CD4-positive, alpha-beta T cell (primary cell): ENCODE measurements around the gene EFHC2. TPM values are rescaled to one million over a fixed set of nuclear protein-coding genes. Genes with fewer than 3 reads are reported as not detected.

ENCODE experiments used
- ATAC-seq: fragments of 200-7000 bp; cut with Tn5 transposase; one replicate; pipeline ENCODE4 v1.10.0; 2022; ENCODE audit warnings: mild to moderate bottlenecking; ENCODE audit not compliant: poor library complexity
- CTCF ChIA-PET: fragments of 350-600 bp; sonication (Branson Sonifier 250); formaldehyde crosslinking; loops from one replicate; lab custom pipeline; 2021; ENCODE audit warnings: antibody characterized with exemption, inconsistent platforms; lab: Charles Lee
- POLR2A ChIA-PET: fragments of 350-600 bp; sonication (Branson Sonifier 250); formaldehyde crosslinking; loops from one replicate; lab custom pipeline; 2021; ENCODE audit warnings: antibody characterized with exemption, inconsistent platforms; lab: Charles Lee
- DNase-seq, 14 experiments: peaks; one replicate each; pipeline ENCODE4 v3.0.0-alpha.2; 2013 to 2020; ENCODE audit warnings: mixed read lengths in 2 of 14
- H3K27ac ChIP-seq, 2 donors: one replicate each; pipeline versions ENCODE4 v1.5.1 to v1.7.0; 2013; ENCODE audit warnings: low read length in 2 of 2, low read depth in 1 of 2, mild to moderate bottlenecking in 1 of 2
- H3K27me3 ChIP-seq, 2 experiments: 1 replicate in 1 of 2; 2 replicates in 1 of 2; pipeline versions ENCODE4 v1.6.1 to v1.7.0; 2013; ENCODE audit warnings: low read length in 2 of 2, control low read depth in 1 of 2, mild to moderate bottlenecking in 1 of 2, moderate library complexity in 1 of 2; ENCODE audit not compliant: insufficient read depth in 2 of 2, control insufficient read depth in 1 of 2
- H3K36me3 ChIP-seq: one replicate; pipeline ENCODE4 v1.6.1; 2013; ENCODE audit warnings: low read length, control low read depth; ENCODE audit not compliant: insufficient read depth
- H3K4me1 ChIP-seq: one replicate; pipeline ENCODE4 v1.6.1; 2013; ENCODE audit warnings: low read length, control low read depth; ENCODE audit not compliant: insufficient read depth
- H3K4me3 ChIP-seq: one replicate; pipeline ENCODE4 v1.5.1; 2013; ENCODE audit warnings: mild to moderate bottlenecking, low read length, moderate library complexity
- H3K9me3 ChIP-seq, 2 experiments: 1 replicate in 1 of 2; 2 replicates in 1 of 2; pipeline versions ENCODE4 v1.6.1 to v1.7.0; 2013; ENCODE audit warnings: low read length in 2 of 2, mild to moderate bottlenecking in 2 of 2, control low read depth in 1 of 2, moderate library complexity in 1 of 2; ENCODE audit not compliant: control insufficient read depth in 1 of 2, insufficient read depth in 1 of 2
- H3K27ac Mint-ChIP-seq: one replicate; pipeline ENCODE4 v1.8.0; 2020; ENCODE audit warnings: mixed read lengths
- H3K27me3 Mint-ChIP-seq: one replicate; pipeline ENCODE4 v1.8.0; 2021; ENCODE audit warnings: mixed read lengths
- H3K36me3 Mint-ChIP-seq: one replicate; pipeline ENCODE4 v1.8.0; 2021; ENCODE audit warnings: low read depth, mixed read lengths
- H3K4me1 Mint-ChIP-seq: one replicate; pipeline ENCODE4 v1.8.0; 2021; ENCODE audit warnings: low read depth, mixed read lengths
- H3K4me3 Mint-ChIP-seq: one replicate; pipeline ENCODE4 v1.8.0; 2020; ENCODE audit warnings: mild to moderate bottlenecking, mixed read lengths
- H3K9me3 Mint-ChIP-seq: one replicate; pipeline ENCODE4 v1.8.0; 2020; ENCODE audit warnings: mixed read lengths
- CTCF ChIP-seq: fragments of 200-600 bp; IDR thresholded peaks from one replicate; pipeline ENCODE4 v1.8.0; 2022; ENCODE audit warnings: antibody characterized with exemption, mild to moderate bottlenecking
- intact Hi-C, 2 experiments: fragments of 100-400 bp; cut with DNase I in 1 of 2; cut with micrococcal nuclease in 1 of 2; formaldehyde crosslinking; loops; one replicate each; pipeline versions ENCODE4 v1.15.1 to v1.9.0; 2023 to 2025; cut with DNase I, micrococcal nuclease
- total RNA-seq, 174 experiments: library from RNA in 2 of 174; stranded (reverse) in 2 of 174; gene quantifications; one replicate each; pipeline ENCODE4 v1.2.3 and lab custom pipeline; 2021 to 2026

Gene EFHC2
- total RNA-seq, 2 experiments from 2014 or later: 2.7 to 3.0 TPM

DNA sequence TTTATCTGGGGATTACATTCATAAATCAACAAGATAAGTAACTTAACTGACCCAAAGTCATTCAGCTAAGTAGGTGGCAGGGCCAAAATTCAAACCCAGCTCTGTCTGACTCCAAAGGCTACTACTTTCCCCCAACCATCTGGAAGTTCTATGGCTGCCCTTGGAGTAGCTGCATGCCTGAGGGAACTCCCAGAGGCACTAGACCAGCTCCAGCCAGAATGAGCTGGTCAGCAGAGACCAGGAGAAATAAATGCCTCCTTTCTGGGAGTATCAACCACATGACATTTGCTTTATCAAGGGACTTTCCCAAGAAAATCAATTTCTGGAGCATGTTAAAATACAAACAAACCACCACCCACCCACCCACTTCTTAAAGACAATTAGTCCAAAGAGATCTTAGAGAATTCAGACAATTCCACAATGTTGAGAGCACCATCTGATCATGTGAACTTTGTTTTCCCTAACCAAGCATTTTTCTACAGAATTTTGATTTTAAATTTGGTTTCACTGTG, 180.5 kb downstream of the EFHC2 start:
- H3K36me3 Mint-ChIP-seq: peaks cover 5% of the 10 kb centered on the region
- Histone ChIP-seq H3K27ac (no peak overlapping the region), H3K4me1 (no peaks in the 10 kb centered on the region), H3K36me3 (no peaks in the 10 kb centered on the region), H3K4me3 (no peak overlapping the region), H3K9me3 (no peaks in the 10 kb centered on the region), H3K27me3 (no peaks in the 10 kb centered on the region)
- DNase-seq (no peak), ATAC-seq (no peak)
- H3K4me3 Mint-ChIP-seq: no peak overlapping the region
- H3K27ac Mint-ChIP-seq: no peak overlapping the region
- intact Hi-C loops: no loop called here
- H3K4me1 Mint-ChIP-seq: no peaks in the 10 kb centered on the region
- ChIA-PET CTCF (no interaction called here), POLR2A (no interaction called here)
- H3K27me3 Mint-ChIP-seq: no peaks in the 10 kb centered on the region
- no peaks in the 10 kb centered on the region for H3K9me3 Mint-ChIP-seq
- no peak for TF ChIP-seq CTCF

DNA sequence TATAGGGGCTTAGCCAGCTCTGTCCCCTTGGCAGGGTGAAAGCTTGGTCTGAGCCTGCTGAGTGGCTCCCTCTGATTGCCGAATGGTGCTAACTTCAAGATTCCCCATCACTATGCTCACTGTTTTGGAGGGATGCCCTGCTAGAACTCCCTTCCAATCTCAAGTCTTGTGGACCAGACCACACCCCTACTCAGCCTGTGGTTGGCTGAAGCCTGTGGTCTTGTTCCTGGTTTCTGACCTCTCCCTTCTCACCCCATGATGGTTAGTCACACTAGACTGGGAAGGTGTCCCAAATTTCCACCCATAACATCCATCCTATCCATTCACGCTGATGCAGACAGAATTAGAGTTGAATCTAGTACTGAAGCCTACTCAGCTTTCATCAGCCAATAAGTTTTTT, 185.6 kb downstream of the EFHC2 start:
- Histone ChIP-seq H3K4me3 (no peak overlapping the region), H3K4me1 (no peaks in the 10 kb centered on the region), H3K27me3 (no peaks in the 10 kb centered on the region), H3K9me3 (no peaks in the 10 kb centered on the region), H3K27ac (no peak overlapping the region), H3K36me3 (no peaks in the 10 kb centered on the region)
- POLR2A ChIA-PET: no interaction called here
- no peak for ATAC-seq
- H3K9me3 Mint-ChIP-seq: no peaks in the 10 kb centered on the region
- DNase-seq: no peak
- no peaks in the 10 kb centered on the region for H3K27me3 Mint-ChIP-seq
- CTCF ChIA-PET: no interaction called here
- H3K4me3 Mint-ChIP-seq: no peak overlapping the region
- peaks cover 5% of the 10 kb centered on the region for H3K36me3 Mint-ChIP-seq
- intact Hi-C loops: no loop called here
- H3K4me1 Mint-ChIP-seq: no peaks in the 10 kb centered on the region
- no peak overlapping the region for H3K27ac Mint-ChIP-seq
- TF ChIP-seq CTCF: no peak

GRCh38 chrX:44157283-44157682, 186.2 kb downstream of the EFHC2 start:
- no peak for TF ChIP-seq CTCF
- DNase-seq: no peak

More at GRCh38 chrX:44157283-44157682, 186.2 kb downstream of the EFHC2 start:
- Mint-ChIP-seq H3K4me1 (no peaks in the 10 kb centered on the region), H3K9me3 (no peaks in the 10 kb centered on the region), H3K27me3 (no peaks in the 10 kb centered on the region), H3K27ac (no peak overlapping the region), H3K36me3 (no peaks in the 10 kb centered on the region), H3K4me3 (no peak overlapping the region)
- H3K27ac ChIP-seq: no peak overlapping the region
- intact Hi-C loops: no loop called here
- H3K4me1 ChIP-seq: no peaks in the 10 kb centered on the region
- H3K9me3 ChIP-seq: no peaks in the 10 kb centered on the region
- no peak for ATAC-seq
- CTCF ChIA-PET: no interaction called here
- POLR2A ChIA-PET: interaction anchor here (0.6 kb wide), 1 partner anchor 188 kb away, joined by 3 read pairs; no protein-coding TSS in a partner anchor
- H3K36me3 ChIP-seq: no peaks in the 10 kb centered on the region
- H3K27me3 ChIP-seq: no peaks in the 10 kb centered on the region
- no peak overlapping the region for H3K4me3 ChIP-seq
